Neural cell (in vitro differentiated cells): ENCODE measurements around the gene TMEM205. TPM values are rescaled to one million over a fixed set of nuclear protein-coding genes. Genes with fewer than 3 reads are reported as not detected.

Experiments used
- H2AFZ ChIP-seq: fragments of 200-600, 300-800 bp; sonication (generic), shearing (Covaris generic); 2 replicates; pipeline ENCODE4 v1.6.0; 2014; ENCODE audit warnings: low read depth, mild to moderate bottlenecking, antibody characterized with exemption, low read length, moderate library complexity
- H3F3A ChIP-seq: fragments of 200-600 bp; shearing (Covaris generic); 2 replicates; pipeline ENCODE4 v1.6.1; 2016; ENCODE audit warnings: mild to moderate bottlenecking, moderate library complexity, mixed read lengths, antibody characterized with exemption, low read length; ENCODE audit not compliant: insufficient read depth, poor library complexity, severe bottlenecking
- H3K27ac ChIP-seq: fragments of 200-600, 300-800 bp; sonication (generic), shearing (Covaris generic); 2 replicates; pipeline ENCODE4 v1.5.1; 2014; ENCODE audit warnings: mild to moderate bottlenecking, low read length, moderate library complexity
- H3K27me3 ChIP-seq: fragments of 300-800, 200-600 bp; sonication (generic), shearing (Covaris generic); 2 replicates; pipeline ENCODE4 v1.6.0; 2014; ENCODE audit warnings: mild to moderate bottlenecking, low read depth, low read length, moderate library complexity; ENCODE audit not compliant: insufficient read depth
- H3K36me3 ChIP-seq: fragments of 300-800, 200-600 bp; sonication (generic), shearing (Covaris generic); 2 replicates; pipeline ENCODE4 v1.5.1; 2014; ENCODE audit warnings: mild to moderate bottlenecking, antibody characterized with exemption, low read length, moderate library complexity; ENCODE audit not compliant: insufficient read depth
- H3K4me2 ChIP-seq: fragments of 300-800, 200-600 bp; sonication (generic), shearing (Covaris generic); 2 replicates; pipeline ENCODE4 v1.6.0; 2014; ENCODE audit warnings: mild to moderate bottlenecking, low read length
- H3K4me3 ChIP-seq: fragments of 300-800, 200-600 bp; sonication (generic), shearing (Covaris generic); 2 replicates; pipeline ENCODE4 v1.5.1; 2014; ENCODE audit warnings: mild to moderate bottlenecking, low read length, moderate library complexity
- H3K79me2 ChIP-seq: fragments of 200-600 bp; shearing (Covaris generic); replicated peaks from 2 replicates; pipeline ENCODE4 v1.6.0; 2014; ENCODE audit warnings: mild to moderate bottlenecking, low read length, moderate library complexity; ENCODE audit not compliant: insufficient read depth
- H3K9ac ChIP-seq: fragments of 300-800, 200-600 bp; sonication (generic), shearing (Covaris generic); 2 replicates; pipeline ENCODE4 v1.6.1; 2016; ENCODE audit warnings: mild to moderate bottlenecking, low read length, mixed read lengths
- H3K9me2 ChIP-seq: fragments of 200-600 bp; shearing (Covaris generic); 2 replicates; pipeline ENCODE4 v1.6.1; 2016; ENCODE audit warnings: mild to moderate bottlenecking, low read length, mixed read lengths; ENCODE audit not compliant: insufficient read depth
- H3K9me3 ChIP-seq: fragments of 200-600, 300-800 bp; sonication (generic), shearing (Covaris generic); 2 replicates; pipeline ENCODE4 v1.6.1; 2016; ENCODE audit warnings: mild to moderate bottlenecking, mixed run types, low read length, moderate library complexity, mixed read lengths
- H4K20me1 ChIP-seq: fragments of 200-600 bp; shearing (Covaris generic); 2 replicates; pipeline ENCODE4 v1.6.1; 2016; ENCODE audit warnings: mild to moderate bottlenecking, mixed run types; ENCODE audit not compliant: insufficient read depth
- CTCF ChIP-seq: fragments of 450-650 bp; IDR thresholded peaks from 2 replicates; pipeline ENCODE4 v1.5.1; 2014; ENCODE audit warnings: antibody characterized with exemption, mild to moderate bottlenecking, moderate library complexity; ENCODE audit not compliant: poor library complexity, severe bottlenecking
- EP300 ChIP-seq: fragments of 450-650 bp; conservative IDR thresholded peaks from 2 replicates; pipeline ENCODE4 v1.6.1; 2014; ENCODE audit warnings: antibody characterized with exemption, mild to moderate bottlenecking, moderate library complexity; ENCODE audit not compliant: poor library complexity, severe bottlenecking
- EZH2 ChIP-seq: fragments of 200-600, 300-800 bp; shearing (Covaris generic), sonication (generic); IDR thresholded peaks from 2 replicates; pipeline ENCODE4 v1.6.1; 2014; ENCODE audit warnings: antibody characterized with exemption, low read length, borderline replicate concordance, mild to moderate bottlenecking; ENCODE audit not compliant: insufficient read depth, poor library complexity, severe bottlenecking
- MXI1 ChIP-seq: fragments of 450-650 bp; conservative IDR thresholded peaks from 2 replicates; pipeline ENCODE4 v1.6.1; 2014; ENCODE audit warnings: antibody characterized with exemption, mild to moderate bottlenecking; ENCODE audit not compliant: poor library complexity, severe bottlenecking
- POLR2AphosphoS5 ChIP-seq: IDR thresholded peaks from 2 replicates; pipeline ENCODE4 v1.6.1; 2012
- RAD21 ChIP-seq: fragments of 450-650 bp; conservative IDR thresholded peaks from 2 replicates; pipeline ENCODE4 v1.6.1; 2014; ENCODE audit warnings: antibody characterized with exemption, mild to moderate bottlenecking, moderate library complexity
- REST ChIP-seq: IDR thresholded peaks from 2 replicates; pipeline ENCODE4 v1.6.1; 2012; ENCODE audit warnings: borderline replicate concordance
- SMC3 ChIP-seq: fragments of 450-650 bp; conservative IDR thresholded peaks from 2 replicates; pipeline ENCODE4 v1.6.1; 2014; ENCODE audit warnings: antibody characterized with exemption, mild to moderate bottlenecking, moderate library complexity; ENCODE audit not compliant: poor library complexity
- TAF1 ChIP-seq: IDR thresholded peaks from 2 replicates; pipeline ENCODE4 v1.6.1; 2012; ENCODE audit warnings: low read depth
- polyA minus RNA-seq: library from RNA; depleted of rRNA, polyadenylated mRNA; stranded (reverse); fragments of >200 nt; gene quantifications from 2 replicates; pipeline ENCODE4 v1.2.3, GENCODE V29; 2014
- polyA plus RNA-seq: library from polyadenylated mRNA; depleted of rRNA; stranded (reverse); fragments of >200 nt; gene quantifications from 2 replicates; pipeline ENCODE4 v1.2.3, GENCODE V29; 2014

The TMEM205 gene
- polyA plus RNA-seq, result 113 and 136 TPM in 2 replicates
- polyA minus RNA-seq, result 29.1 and 50.2 TPM in 2 replicates

- Histone ChIP-seq H3K9me3 (no peaks in the 10 kb centered on the region), H2AFZ (peak within 1 kb of the TSS; percentile 60), H3K4me3 (peak within 1 kb of the TSS; percentile 78), H3K36me3 (no peaks in the 10 kb centered on the region), H3K4me2 (peak within 1 kb of the TSS; percentile 52), H3K9ac (peak within 1 kb of the TSS; percentile 83), H3K9me2 (no peaks in the 10 kb centered on the region), H3F3A (no peaks in the 10 kb centered on the region), H3K27ac (peak within 1 kb of the TSS; percentile 60), H4K20me1 (no peaks in the 10 kb centered on the region), H3K27me3 (no peaks in the 10 kb centered on the region), H3K79me2 (no peaks in the 10 kb centered on the region)
- TF ChIP-seq POLR2AphosphoS5 (peak; percentile 76), RAD21 (peak; percentile 21), EP300 (peak; percentile 28), MXI1 (peak; percentile 45), TAF1 (no peak), SMC3 (peak; percentile 11), REST (no peak), CTCF (peak; percentile 61)
These were observed at the start of gene TMEM205, which contains the start of gene CCDC159 for GRCh38 chr19:11346104-11346940. TMEM205 (minus strand) TSS chr19:11346268; CDS start chr19:11345619, 649 bp downstream. CCDC159 (plus strand) TSS chr19:11346519; CDS start chr19:11346607, 88 bp downstream.

- Histone ChIP-seq H3K4me3 (no peak overlapping the region), H3K4me2 (no peak overlapping the region), H3K9me2 (no peaks in the 10 kb centered on the region), H3K36me3 (no peaks in the 10 kb centered on the region), H3K9ac (no peak overlapping the region), H2AFZ (no peak overlapping the region), H3F3A (no peaks in the 10 kb centered on the region), H4K20me1 (no peaks in the 10 kb centered on the region), H3K79me2 (no peaks in the 10 kb centered on the region), H3K9me3 (no peaks in the 10 kb centered on the region), H3K27ac (no peak overlapping the region), H3K27me3 (no peaks in the 10 kb centered on the region)
- TF ChIP-seq TAF1, result no peak
- no peak for TF ChIP-seq EZH2
- TF ChIP-seq RAD21, result no peak
- TF ChIP-seq POLR2AphosphoS5, result no peak
These were observed 45.0 kb upstream of the TMEM205 start for GRCh38 chr19:11390933-11391680.
